HUES64 (cell line): Measurements from ENCODE around the gene GGA3.
"Not testable (repeated sequence)": the region's sequence is repeated elsewhere in the genome, so short reads cannot be mapped to it uniquely, and the experiment has no call there.

Source experiments
- H3K27ac ChIP-seq: 2 replicates; pipeline ENCODE4 v1.7.0; 2013; ENCODE audit warnings: low read depth, low read length, inconsistent platforms
- H3K27me3 ChIP-seq: 2 replicates; pipeline ENCODE4 v1.6.1; 2013; ENCODE audit warnings: mild to moderate bottlenecking, low read length; ENCODE audit not compliant: insufficient read depth
- H3K36me3 ChIP-seq: 2 replicates; pipeline ENCODE4 v1.6.1; 2013; ENCODE audit warnings: mild to moderate bottlenecking, low read length; ENCODE audit not compliant: insufficient read depth
- H3K4me1 ChIP-seq: 2 replicates; pipeline ENCODE4 v1.6.1; 2013; ENCODE audit warnings: mild to moderate bottlenecking, low read length, moderate library complexity; ENCODE audit not compliant: insufficient read depth
- H3K4me3 ChIP-seq: 2 replicates; pipeline ENCODE4 v1.5.1; 2013; ENCODE audit warnings: mild to moderate bottlenecking, low read length, moderate library complexity
- H3K9ac ChIP-seq: 2 replicates; pipeline ENCODE4 v1.6.1; 2013; ENCODE audit warnings: mild to moderate bottlenecking, low read depth, low read length
- H3K9me3 ChIP-seq: 2 replicates; pipeline ENCODE4 v1.6.1; 2013; ENCODE audit warnings: low read depth, low read length; ENCODE audit not compliant: insufficient read depth
- WGBS: fragments of 150-250, 120-280 bp; methylation state at CpG from one replicate; pipeline ENCODE4 v1.1.7; 2013; ENCODE audit warnings: missing lambda C conversion rate; 5-methylcytosine and 5-hydroxymethylcytosine counted together

Gene GGA3

GRCh38 chr17:75231741-75232464 lies 29.5 kb downstream of the GGA3 start:
- Histone ChIP-seq H3K4me1 (no peaks in the 10 kb centered on the region), H3K27ac (no peak overlapping the region), H3K9me3 (no peaks in the 10 kb centered on the region), H3K9ac (no peak overlapping the region), H3K4me3 (no peak overlapping the region), H3K27me3 (no peaks in the 10 kb centered on the region), H3K36me3 (peaks cover 90% of the 10 kb centered on the region)
- 94% methylated on average over 18 of the region's 18 CpGs for WGBS

- no peak overlapping the region for H3K9ac ChIP-seq
- H3K9me3 ChIP-seq: no peaks in the 10 kb centered on the region
- H3K4me3 ChIP-seq: no peak overlapping the region
- peaks cover 90% of the 10 kb centered on the region for H3K36me3 ChIP-seq
- no peaks in the 10 kb centered on the region for H3K4me1 ChIP-seq
- no peaks in the 10 kb centered on the region for H3K27me3 ChIP-seq
- 95% methylated on average over 8 of the region's 8 CpGs for WGBS
- H3K27ac ChIP-seq: no peak overlapping the region
Observed at GRCh38 chr17:75231071-75231470, 30.3 kb downstream of the GGA3 start.

- Histone ChIP-seq H3K4me3 (no peak overlapping the region), H3K27ac (no peak overlapping the region), H3K27me3 (no peaks in the 10 kb centered on the region), H3K9ac (no peak overlapping the region), H3K36me3 (peaks cover 89% of the 10 kb centered on the region), H3K4me1 (no peaks in the 10 kb centered on the region), H3K9me3 (no peaks in the 10 kb centered on the region)
- 96% methylated on average over 4 of the region's 4 CpGs for WGBS
Observed at GRCh38 chr17:75228847-75229246, 32.6 kb downstream of the GGA3 start.

- Histone ChIP-seq H3K4me1 (no peaks in the 10 kb centered on the region), H3K9ac (no peak overlapping the region), H3K4me3 (no peak overlapping the region), H3K9me3 (no peaks in the 10 kb centered on the region), H3K27ac (no peak overlapping the region), H3K36me3 (peaks cover 92% of the 10 kb centered on the region), H3K27me3 (no peaks in the 10 kb centered on the region)
- WGBS: 94% methylated on average over 2 of the region's 2 CpGs
Observed at GRCh38 chr17:75228305-75228704, 33.1 kb downstream of the GGA3 start.

GRCh38 chr17:75227729-75228128 lies 33.7 kb downstream of the GGA3 start:
- Histone ChIP-seq H3K9me3 (no peaks in the 10 kb centered on the region), H3K4me1 (no peaks in the 10 kb centered on the region), H3K4me3 (no peak overlapping the region), H3K27me3 (no peaks in the 10 kb centered on the region), H3K27ac (no peak overlapping the region), H3K36me3 (peaks cover 92% of the 10 kb centered on the region), H3K9ac (no peak overlapping the region)
- 94% methylated on average over 5 of the region's 5 CpGs for WGBS

- no peaks in the 10 kb centered on the region for H3K4me1 ChIP-seq
- no peak overlapping the region for H3K4me3 ChIP-seq
- peaks cover 82% of the 10 kb centered on the region for H3K36me3 ChIP-seq
- 88% methylated on average over 14 of the region's 14 CpGs for WGBS
- H3K27ac ChIP-seq: no peak overlapping the region
- H3K9ac ChIP-seq: no peak overlapping the region
- no peaks in the 10 kb centered on the region for H3K27me3 ChIP-seq
- H3K9me3 ChIP-seq: no peaks in the 10 kb centered on the region
Observed at GRCh38 chr17:75225016-75225415, 36.4 kb downstream of the GGA3 start.

GRCh38 chr17:75219815-75220214 lies 41.6 kb downstream of the GGA3 start:
- WGBS: 95% methylated on average over 3 of the region's 3 CpGs
- H3K4me1 ChIP-seq: no peaks in the 10 kb centered on the region
- H3K9me3 ChIP-seq: no peaks in the 10 kb centered on the region
- H3K9ac ChIP-seq: no peak overlapping the region
- no peaks in the 10 kb centered on the region for H3K27me3 ChIP-seq
- H3K36me3 ChIP-seq: peaks cover 83% of the 10 kb centered on the region
- H3K4me3 ChIP-seq: no peak overlapping the region
- no peak overlapping the region for H3K27ac ChIP-seq

GRCh38 chr17:75218131-75218530 lies 43.3 kb downstream of the GGA3 start:
- Histone ChIP-seq H3K4me3 (no peak overlapping the region), H3K36me3 (peaks cover 87% of the 10 kb centered on the region), H3K9me3 (no peaks in the 10 kb centered on the region), H3K9ac (no peak overlapping the region), H3K27ac (no peak overlapping the region), H3K4me1 (no peaks in the 10 kb centered on the region), H3K27me3 (no peaks in the 10 kb centered on the region)
- WGBS: 93% methylated on average over 6 of the region's 6 CpGs

- H3K27ac ChIP-seq: no peak overlapping the region
- H3K4me3 ChIP-seq: no peak overlapping the region
- WGBS: 87% methylated on average over 3 of the region's 3 CpGs
- H3K36me3 ChIP-seq: peaks cover 52% of the 10 kb centered on the region
- no peaks in the 10 kb centered on the region for H3K27me3 ChIP-seq
- H3K9me3 ChIP-seq: no peaks in the 10 kb centered on the region
- no peak overlapping the region for H3K9ac ChIP-seq
- no peaks in the 10 kb centered on the region for H3K4me1 ChIP-seq
Observed at GRCh38 chr17:75209061-75209460, 52.3 kb downstream of the GGA3 start.

- H3K36me3 ChIP-seq: peaks cover 44% of the 10 kb centered on the region
- no peaks in the 10 kb centered on the region for H3K9me3 ChIP-seq
- no peak overlapping the region for H3K27ac ChIP-seq
- H3K9ac ChIP-seq: no peak overlapping the region
- H3K27me3 ChIP-seq: no peaks in the 10 kb centered on the region
- H3K4me3 ChIP-seq: no peak overlapping the region
- WGBS: 95% methylated on average over 9 of the region's 9 CpGs
- H3K4me1 ChIP-seq: no peaks in the 10 kb centered on the region
Observed at GRCh38 chr17:75208161-75208560, 53.2 kb downstream of the GGA3 start.

GRCh38 chr17:75207760-75208159 lies 53.6 kb downstream of the GGA3 start:
- H3K9me3 ChIP-seq: no peaks in the 10 kb centered on the region
- WGBS: 87% methylated on average over 12 of the region's 12 CpGs
- H3K4me1 ChIP-seq: no peaks in the 10 kb centered on the region
- H3K4me3 ChIP-seq: no peak overlapping the region
- peaks cover 40% of the 10 kb centered on the region for H3K36me3 ChIP-seq
- H3K27me3 ChIP-seq: no peaks in the 10 kb centered on the region
- no peak overlapping the region for H3K27ac ChIP-seq
- H3K9ac ChIP-seq: no peak overlapping the region

- not testable (repeated sequence) for H3K9ac ChIP-seq, H3K27ac ChIP-seq, H3K4me1 ChIP-seq, H3K27me3 ChIP-seq, H3K9me3 ChIP-seq
- H3K36me3 ChIP-seq: peaks cover 33% of the 10 kb centered on the region
- H3K4me3 ChIP-seq: peak overlapping the region; percentile 94
- 95% methylated on average over 8 of the region's 8 CpGs for WGBS
Observed at GRCh38 chr17:75207050-75207407, 54.4 kb downstream of the GGA3 start.
